Mucosa of descending colon (tissue), 3 donors: ENCODE data around the gene TXNRD3. TPM values are rescaled to one million over a fixed set of nuclear protein-coding genes. Genes with fewer than 3 reads are reported as not detected.
"Not testable (repeated sequence)": the region's sequence is repeated elsewhere in the genome, so short reads cannot be mapped to it uniquely, and the experiment has no call there.

Source experiments
- ATAC-seq: fragments of 200-7000 bp; cut with Tn5 transposase; one replicate; pipeline ENCODE4 v1.9.1; 2020; ENCODE audit warnings: mild to moderate bottlenecking, moderate library complexity
- DNase-seq, 3 donors: peaks; one replicate each; pipeline ENCODE4 v3.0.0-alpha.2; 2020
- H3K36me3 ChIP-seq: fragments of 200-600 bp; one replicate; pipeline ENCODE4 v1.8.0; 2021; ENCODE audit warnings: low read depth, mild to moderate bottlenecking
- H3K4me1 ChIP-seq: fragments of 200-600 bp; one replicate; pipeline ENCODE4 v1.8.0; 2021; ENCODE audit warnings: low read depth, mild to moderate bottlenecking
- H3K4me3 ChIP-seq: fragments of 200-600 bp; one replicate; pipeline ENCODE4 v1.8.0; 2021; ENCODE audit warnings: mild to moderate bottlenecking
- H3K9me3 ChIP-seq: fragments of 200-600 bp; one replicate; pipeline ENCODE4 v1.8.0; 2021; ENCODE audit warnings: mild to moderate bottlenecking
- CTCF ChIP-seq: fragments of 200-600 bp; IDR thresholded peaks from one replicate; pipeline ENCODE4 v1.8.0; 2022; ENCODE audit warnings: antibody characterized with exemption, mild to moderate bottlenecking
- intact Hi-C, 2 donors: fragments of 100-400 bp; cut with DNase I in 1 of 2; cut with micrococcal nuclease in 1 of 2; formaldehyde crosslinking; loops; one replicate each; pipeline versions ENCODE4 v1.11.0 to v1.11.1; 2022; cut with DNase I, micrococcal nuclease
- total RNA-seq, 3 donors: library from RNA; stranded (reverse); fragmentation: NEBNext Ultra II Directional in 2 of 3; extraction: Animal tissue kit (Norgen Biotek cat#: 25700) in 2 of 3; gene quantifications; one replicate each; pipeline versions ENCODE4 v1.2.1 to v1.2.4, GENCODE V29; 2021 to 2023
- donor health status: DM: no; HTN: no; CAD: no; lungs with moderate emphysema.
- donor health status: DM: no; HTN: no; CAD: no.
- donor health status: DM: no; HTN: yes; CAD: no.

The TXNRD3 gene
- total RNA-seq, 3 donors from 2014 or later: 4.5 to 11.4 (median 5.4) TPM

GRCh38 chr3:126630020-126630419 lies 24.9 kb downstream of the TXNRD3 start:
- Histone ChIP-seq H3K36me3 (no peaks in the 10 kb centered on the region), H3K4me1 (no peaks in the 10 kb centered on the region), H3K4me3 (no peak overlapping the region), H3K9me3 (no peaks in the 10 kb centered on the region)
- ATAC-seq (no peak), DNase-seq (no peak)
- TF ChIP-seq CTCF: no peak
- intact Hi-C loops: no loop called here

GRCh38 chr3:126625735-126626134 lies 29.2 kb downstream of the TXNRD3 start:
- H3K9me3 ChIP-seq, ATAC-seq, intact Hi-C loops, H3K4me3 ChIP-seq, DNase-seq, H3K4me1 ChIP-seq, H3K36me3 ChIP-seq: not testable (repeated sequence)

- no peak for ATAC-seq
- no peaks in the 10 kb centered on the region for H3K4me1 ChIP-seq
Observed at GRCh38 chr3:126622694-126623093, 32.2 kb downstream of the TXNRD3 start.

GRCh38 chr3:126621627-126622345 lies 33.1 kb downstream of the TXNRD3 start:
- no peaks in the 10 kb centered on the region for H3K36me3 ChIP-seq
- no peak for TF ChIP-seq CTCF
- intact Hi-C loops: no loop called here
- H3K4me3 ChIP-seq: no peak overlapping the region
- DNase-seq (no peak), ATAC-seq (no peak)
- H3K9me3 ChIP-seq: no peaks in the 10 kb centered on the region
- H3K4me1 ChIP-seq: no peaks in the 10 kb centered on the region

More at GRCh38 chr3:126622694-126623093, 32.2 kb downstream of the TXNRD3 start:
- Histone ChIP-seq H3K4me3 (no peak overlapping the region), H3K9me3 (no peaks in the 10 kb centered on the region), H3K36me3 (no peaks in the 10 kb centered on the region)
- no peak for DNase-seq
- TF ChIP-seq CTCF: no peak
- intact Hi-C loops: no loop called here

GRCh38 chr3:126621171-126621570 lies 33.8 kb downstream of the TXNRD3 start:
- DNase-seq: no peak
- no peaks in the 10 kb centered on the region for H3K36me3 ChIP-seq
- ATAC-seq: no peak
- H3K4me3 ChIP-seq: no peak overlapping the region
- intact Hi-C loops: no loop called here
- TF ChIP-seq CTCF: no peak
- H3K9me3 ChIP-seq: no peaks in the 10 kb centered on the region
- no peaks in the 10 kb centered on the region for H3K4me1 ChIP-seq

GRCh38 chr3:126620738-126621137 lies 34.2 kb downstream of the TXNRD3 start:
- no peak for ATAC-seq
- Histone ChIP-seq H3K36me3 (no peaks in the 10 kb centered on the region), H3K4me3 (no peak overlapping the region), H3K9me3 (no peaks in the 10 kb centered on the region), H3K4me1 (no peaks in the 10 kb centered on the region)
- no peak for TF ChIP-seq CTCF
- intact Hi-C loops: no loop called here
- DNase-seq: no peak
